Mucosa of rectum (tissue), 2 donors: Measurements from ENCODE around the gene CXXC5.

Experiments
- H3K27ac ChIP-seq, 2 donors: one replicate each; pipeline ENCODE4 v1.7.0; 2013; ENCODE audit warnings: inconsistent platforms in 2 of 2, low read depth in 2 of 2, low read length in 2 of 2
- H3K27me3 ChIP-seq, 2 donors: one replicate each; pipeline ENCODE4 v1.7.0; 2013; ENCODE audit warnings: low read length in 2 of 2; ENCODE audit not compliant: control insufficient read depth in 2 of 2, insufficient read depth in 2 of 2
- H3K36me3 ChIP-seq, 2 donors: one replicate each; pipeline ENCODE4 v1.7.0; 2013; ENCODE audit warnings: low read length in 2 of 2; ENCODE audit not compliant: control insufficient read depth in 2 of 2, insufficient read depth in 2 of 2
- H3K4me1 ChIP-seq, 2 donors: one replicate each; pipeline ENCODE4 v1.7.0; 2013; ENCODE audit warnings: low read length in 2 of 2, mild to moderate bottlenecking in 1 of 2; ENCODE audit not compliant: control insufficient read depth in 2 of 2, insufficient read depth in 2 of 2
- H3K4me3 ChIP-seq, 2 donors: one replicate each; pipeline ENCODE4 v1.7.0; 2013; ENCODE audit warnings: low read length in 2 of 2
- H3K9ac ChIP-seq, 2 donors: one replicate each; pipeline ENCODE4 v1.7.0; 2013; ENCODE audit warnings: low read length in 2 of 2, low read depth in 1 of 2, mild to moderate bottlenecking in 1 of 2
- H3K9me3 ChIP-seq, 2 donors: one replicate each; pipeline ENCODE4 v1.7.0; 2013; ENCODE audit warnings: low read length in 2 of 2; ENCODE audit not compliant: control insufficient read depth in 2 of 2
- donor health status: healthy.
- donor health status: Normal muscosa, but diverticular disease.

CXXC5 gene

DNA sequence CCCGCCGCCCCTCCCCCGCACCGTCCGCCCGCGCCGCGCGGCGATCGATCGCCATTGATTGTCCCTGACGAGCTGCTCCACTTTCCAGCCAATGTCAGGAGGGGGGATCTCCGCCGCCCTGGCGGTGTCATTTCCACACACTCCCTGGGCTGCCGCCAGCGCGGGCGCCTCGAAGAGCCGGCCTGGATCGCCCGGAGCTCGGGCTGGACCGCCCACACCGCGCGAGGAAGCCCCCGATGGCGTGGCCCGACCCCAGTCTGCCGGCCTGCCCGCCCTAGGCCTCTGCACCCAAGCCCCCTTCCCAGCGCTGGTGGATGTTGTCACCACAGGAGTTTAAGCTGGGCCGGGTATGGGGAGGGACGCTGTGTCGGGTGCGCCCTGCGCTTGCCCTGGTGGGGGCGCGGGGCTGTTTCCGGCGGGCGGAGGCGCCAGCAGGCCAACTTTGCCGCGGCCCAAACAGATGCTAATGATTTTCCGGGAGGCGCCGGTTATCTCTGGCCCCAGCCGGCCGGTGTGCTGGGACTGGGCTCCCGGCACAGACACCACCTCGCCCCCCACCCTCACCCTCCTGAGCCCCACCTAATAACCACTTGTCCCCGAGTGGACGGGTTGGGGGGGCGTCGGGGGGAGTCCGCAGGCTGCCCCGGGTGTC, 10.6 kb upstream of the CXXC5 start:
- H3K4me1 ChIP-seq = peaks cover 63 to 65% of the 10 kb centered on the region in 2 donors
- H3K27me3 ChIP-seq = no peaks in the 10 kb centered on the region

DNA sequence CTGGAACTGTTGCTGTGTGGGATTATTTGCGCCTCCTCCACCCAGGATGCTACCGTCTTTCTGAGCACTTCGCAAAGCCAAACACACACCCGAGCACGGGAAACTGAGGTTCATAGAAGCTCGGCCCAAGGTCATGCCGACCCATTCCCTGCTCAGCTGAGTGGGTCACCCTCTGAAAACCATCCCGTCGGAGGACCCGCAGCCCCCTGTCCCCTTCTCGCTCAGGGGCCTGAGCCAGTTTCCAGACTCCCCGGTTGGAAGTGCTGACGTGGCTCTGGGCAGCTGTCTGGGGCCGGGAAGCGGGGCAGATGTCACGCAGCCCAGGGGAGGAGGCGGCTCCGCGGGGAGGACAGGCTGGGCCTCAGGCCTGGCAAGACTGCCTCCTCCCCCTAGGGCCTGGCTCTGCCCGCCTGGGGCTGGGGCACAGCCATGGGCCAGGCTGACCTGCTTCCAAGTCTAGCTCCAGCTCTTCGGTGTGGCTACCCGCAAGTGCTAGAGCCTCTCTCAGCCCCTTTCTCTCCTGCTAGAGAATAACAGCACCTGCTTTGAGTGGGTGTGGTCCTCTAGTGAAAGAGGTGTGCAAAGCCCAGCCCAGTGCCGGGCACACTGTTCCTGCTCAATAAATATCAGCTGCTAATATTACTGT, 9.9 kb upstream of the CXXC5 start:
- Histone ChIP-seq H3K4me3 (peak overlapping the region; percentile 72 to 73), H3K9ac (peak overlapping the region; percentile 68 to 81), H3K27me3 (no peaks in the 10 kb centered on the region), H3K27ac (peak overlapping the region; percentile 96 to 97), H3K4me1 (peaks cover 67 to 71% of the 10 kb centered on the region in 2 donors), H3K9me3 (no peaks in the 10 kb centered on the region), H3K36me3 (no peaks in the 10 kb centered on the region)

More for the DNA sequence above, 10.6 kb upstream of the CXXC5 start:
- Histone ChIP-seq H3K4me3 (peak overlapping the region; percentile 72 to 73), H3K9ac (peak overlapping the region; percentile 68 to 81), H3K9me3 (no peaks in the 10 kb centered on the region), H3K36me3 (peaks cover 0 to under 1% of the 10 kb centered on the region in 2 donors), H3K27ac (peak overlapping the region; percentile 96 to 97)

DNA sequence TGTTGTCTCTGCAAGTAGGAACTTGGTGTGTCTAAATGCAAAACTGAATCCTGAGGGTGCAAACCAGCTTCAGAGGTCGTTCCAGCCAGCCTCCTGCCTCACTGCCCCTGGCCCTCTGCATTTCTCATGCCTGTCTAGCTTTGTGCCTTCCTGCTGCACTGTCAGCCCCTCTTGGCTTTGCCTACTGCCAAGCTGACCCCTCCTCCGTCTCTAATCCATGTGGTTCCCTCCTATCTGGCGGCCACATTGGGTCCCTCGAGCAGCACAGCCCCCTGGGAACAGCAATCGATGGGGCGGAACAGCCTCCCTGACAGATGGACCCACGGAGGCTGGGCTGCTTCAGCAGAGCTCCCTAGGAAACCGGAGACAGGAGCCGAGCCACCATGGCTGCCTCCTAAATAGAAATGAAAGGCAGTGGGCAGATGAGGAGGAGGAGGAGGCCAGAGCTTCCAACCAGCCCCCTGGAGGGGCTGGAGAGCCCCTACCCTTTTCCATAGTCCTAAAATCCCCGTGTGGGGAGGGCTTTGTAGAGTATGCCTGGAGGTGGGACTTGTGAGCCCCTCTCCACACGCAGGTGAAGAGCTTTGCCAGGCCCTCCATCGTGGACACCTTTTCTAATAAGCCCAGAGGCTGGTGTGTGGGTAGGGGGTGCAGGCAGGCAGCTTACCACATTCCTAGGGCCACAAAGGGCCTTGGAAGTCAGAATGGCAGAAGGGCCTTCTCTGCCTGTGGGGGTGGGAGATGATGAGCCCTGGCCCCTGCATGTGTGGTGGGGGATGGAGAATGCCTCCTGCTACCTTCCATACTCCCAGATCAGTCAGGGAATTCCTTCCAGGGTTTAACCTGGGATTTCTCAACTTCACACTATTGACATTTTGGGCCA, 9.2 kb upstream of the CXXC5 start:
- Histone ChIP-seq H3K27me3 (no peaks in the 10 kb centered on the region), H3K4me1 (peaks cover 68 to 76% of the 10 kb centered on the region in 2 donors), H3K36me3 (no peaks in the 10 kb centered on the region), H3K27ac (peak overlapping the region; percentile 96 to 97), H3K4me3 (peak overlapping the region in 1 of 2 donors; percentile 72), H3K9ac (peak overlapping the region; percentile 68 to 81), H3K9me3 (no peaks in the 10 kb centered on the region)

DNA sequence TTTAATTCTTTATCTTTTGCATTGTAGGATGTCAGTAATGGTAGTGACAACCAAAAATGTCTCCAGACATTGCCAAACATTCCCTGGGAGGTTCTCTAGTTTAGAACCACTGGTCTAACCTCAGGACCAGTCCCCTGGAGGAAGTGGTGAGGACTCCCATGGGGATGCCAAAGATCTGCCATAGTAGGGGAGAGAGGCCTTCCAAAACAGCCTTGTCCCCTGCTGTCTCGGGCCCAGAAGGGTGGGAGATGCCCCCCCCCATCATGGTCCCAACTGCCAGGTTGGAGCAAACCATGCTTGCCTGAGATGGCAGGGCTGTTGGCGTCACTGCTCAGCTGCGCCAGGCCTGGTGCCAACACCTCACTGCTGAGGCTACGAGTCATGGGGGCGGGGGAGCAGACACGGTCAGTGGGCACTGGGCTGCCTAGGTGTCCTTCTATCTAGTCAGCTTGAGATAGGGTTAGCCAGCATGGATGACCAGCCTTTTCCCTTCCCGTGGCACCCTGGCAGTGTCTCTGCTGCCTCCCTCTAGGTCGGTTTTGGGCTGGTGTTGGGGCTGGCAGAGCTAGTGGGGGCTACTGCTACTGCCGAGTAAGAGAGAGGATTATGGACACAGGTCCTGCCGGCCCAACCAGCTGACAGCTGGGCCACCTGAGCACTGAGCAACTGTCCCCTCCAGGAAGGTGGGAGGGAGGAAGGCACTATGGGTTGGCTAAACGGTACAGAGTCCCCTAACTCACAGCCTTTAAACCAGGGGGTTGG, 8.3 kb upstream of the CXXC5 start:
- no peaks in the 10 kb centered on the region for H3K9me3 ChIP-seq
- no peaks in the 10 kb centered on the region for H3K36me3 ChIP-seq
- H3K4me3 ChIP-seq = no peak overlapping the region
- H3K4me1 ChIP-seq = peaks cover 73% of the 10 kb centered on the region in 2 donors
- peak overlapping the region in 1 of 2 donors; percentile 97 for H3K27ac ChIP-seq
- H3K27me3 ChIP-seq = no peaks in the 10 kb centered on the region
- no peak overlapping the region for H3K9ac ChIP-seq

DNA sequence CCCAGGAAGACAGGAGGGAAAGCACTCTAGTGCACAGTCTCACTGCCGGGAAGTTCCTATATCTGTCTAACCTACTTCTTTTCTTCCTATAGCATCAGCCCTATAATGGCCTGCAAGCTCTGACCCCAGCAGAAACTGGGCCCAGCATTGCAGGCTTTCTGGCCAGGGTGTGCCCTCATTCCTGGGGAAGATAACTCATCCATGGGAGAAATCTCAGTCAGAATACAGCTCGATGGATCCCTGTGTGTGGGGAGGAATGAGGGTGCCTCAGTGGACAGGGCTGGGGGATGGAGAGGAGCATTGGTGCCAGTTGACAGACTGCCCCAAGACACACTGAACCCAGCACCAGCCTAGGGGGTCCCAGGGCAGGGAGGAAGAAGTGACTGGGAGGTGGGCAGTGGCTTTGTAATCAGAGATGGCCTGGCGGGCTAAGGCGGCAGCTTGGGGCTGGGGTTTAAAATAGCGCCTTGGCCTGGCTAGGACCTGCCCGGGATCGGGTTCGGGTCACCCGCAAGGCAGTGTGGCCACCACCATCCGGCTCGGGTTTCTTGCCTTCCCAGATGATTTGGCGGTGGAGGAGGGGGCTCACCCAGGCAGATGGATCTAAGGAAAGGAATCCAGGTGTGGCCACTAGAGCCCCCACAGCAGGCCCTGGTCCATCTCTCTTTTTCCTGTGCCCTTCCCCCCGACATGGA, 7.6 kb upstream of the CXXC5 start:
- no peak overlapping the region for H3K27ac ChIP-seq

DNA sequence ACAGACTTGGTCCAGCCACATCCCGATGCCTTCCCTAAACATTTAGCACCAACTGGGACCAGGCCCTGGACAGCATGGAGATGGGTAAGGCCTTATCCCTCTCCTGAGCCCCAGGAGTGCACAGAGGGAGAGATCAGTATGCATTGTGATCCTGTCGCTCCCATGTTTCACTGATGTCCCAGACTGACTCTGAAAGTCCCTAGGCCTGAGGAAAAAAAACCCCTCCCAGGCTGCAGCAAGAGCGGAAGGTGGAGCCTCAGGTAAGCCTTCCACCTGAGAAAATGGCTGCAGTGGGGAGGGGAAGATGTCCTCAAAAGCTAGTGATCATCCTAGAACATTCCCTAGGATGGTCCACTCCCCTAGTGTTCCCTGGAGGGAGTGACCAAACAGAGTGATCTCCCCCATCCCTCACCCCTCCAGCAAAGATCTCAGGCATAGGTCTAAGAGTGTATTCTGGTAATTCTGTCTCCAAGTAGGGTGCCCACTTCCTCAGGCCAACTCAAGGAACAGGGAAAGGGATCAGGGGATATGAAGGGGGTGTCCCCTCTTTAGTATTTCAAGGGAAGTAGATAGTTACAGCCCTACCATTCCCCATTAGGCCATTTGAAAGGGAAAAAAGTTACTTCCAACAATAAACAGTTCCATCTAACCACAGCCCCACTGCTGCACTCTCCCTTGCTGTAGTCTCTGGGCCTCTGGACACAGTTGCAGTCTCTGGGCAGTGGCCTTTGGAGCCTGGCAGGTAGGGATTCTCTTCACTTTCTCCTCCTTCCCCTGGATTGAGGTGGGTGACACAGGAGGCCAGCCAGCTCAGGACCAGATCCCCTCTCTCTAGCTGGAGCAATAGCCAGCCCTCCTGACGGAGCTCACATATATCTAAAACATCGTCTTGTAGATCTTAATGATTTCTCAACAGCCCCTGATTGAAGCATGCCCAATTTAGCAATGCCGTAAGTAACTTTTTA, 6.8 kb upstream of the CXXC5 start:
- Histone ChIP-seq H3K27ac (peak overlapping the region in 1 of 2 donors; percentile 94), H3K27me3 (no peaks in the 10 kb centered on the region), H3K36me3 (no peaks in the 10 kb centered on the region), H3K4me3 (no peak overlapping the region), H3K4me1 (peaks cover 58 to 59% of the 10 kb centered on the region in 2 donors), H3K9ac (no peak overlapping the region), H3K9me3 (no peaks in the 10 kb centered on the region)

More for the DNA sequence above, 7.6 kb upstream of the CXXC5 start:
- Histone ChIP-seq H3K27me3 (no peaks in the 10 kb centered on the region), H3K4me3 (no peak overlapping the region), H3K9me3 (no peaks in the 10 kb centered on the region), H3K36me3 (no peaks in the 10 kb centered on the region), H3K4me1 (peaks cover 66 to 67% of the 10 kb centered on the region in 2 donors), H3K9ac (no peak overlapping the region)

DNA sequence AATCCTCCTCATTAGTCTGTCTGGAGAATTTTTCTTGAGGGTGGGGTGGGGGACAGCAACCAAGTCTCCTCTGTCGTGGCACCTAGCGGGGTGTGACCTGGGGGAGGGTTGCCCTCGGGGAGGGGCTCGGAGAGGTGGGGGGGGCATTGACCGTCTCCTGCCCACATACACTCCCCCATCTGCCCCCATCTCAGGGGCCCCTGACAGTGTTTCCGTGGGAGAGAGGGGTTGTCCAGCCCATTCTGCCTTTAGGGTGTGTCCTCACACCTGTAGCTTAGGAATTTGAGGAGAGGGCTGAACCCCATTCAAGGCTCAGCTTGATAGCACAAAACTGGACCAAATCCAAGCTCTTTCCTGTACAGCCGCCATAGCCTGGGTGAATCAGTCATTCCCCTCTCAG, 5.9 kb upstream of the CXXC5 start:
- Histone ChIP-seq H3K27ac (peak overlapping the region; percentile 91 to 94), H3K4me1 (peaks cover 50 to 55% of the 10 kb centered on the region in 2 donors), H3K9ac (peak overlapping the region in 1 of 2 donors; percentile 32), H3K36me3 (no peaks in the 10 kb centered on the region), H3K27me3 (no peaks in the 10 kb centered on the region), H3K9me3 (no peaks in the 10 kb centered on the region), H3K4me3 (peak overlapping the region in 1 of 2 donors; percentile 17)

DNA sequence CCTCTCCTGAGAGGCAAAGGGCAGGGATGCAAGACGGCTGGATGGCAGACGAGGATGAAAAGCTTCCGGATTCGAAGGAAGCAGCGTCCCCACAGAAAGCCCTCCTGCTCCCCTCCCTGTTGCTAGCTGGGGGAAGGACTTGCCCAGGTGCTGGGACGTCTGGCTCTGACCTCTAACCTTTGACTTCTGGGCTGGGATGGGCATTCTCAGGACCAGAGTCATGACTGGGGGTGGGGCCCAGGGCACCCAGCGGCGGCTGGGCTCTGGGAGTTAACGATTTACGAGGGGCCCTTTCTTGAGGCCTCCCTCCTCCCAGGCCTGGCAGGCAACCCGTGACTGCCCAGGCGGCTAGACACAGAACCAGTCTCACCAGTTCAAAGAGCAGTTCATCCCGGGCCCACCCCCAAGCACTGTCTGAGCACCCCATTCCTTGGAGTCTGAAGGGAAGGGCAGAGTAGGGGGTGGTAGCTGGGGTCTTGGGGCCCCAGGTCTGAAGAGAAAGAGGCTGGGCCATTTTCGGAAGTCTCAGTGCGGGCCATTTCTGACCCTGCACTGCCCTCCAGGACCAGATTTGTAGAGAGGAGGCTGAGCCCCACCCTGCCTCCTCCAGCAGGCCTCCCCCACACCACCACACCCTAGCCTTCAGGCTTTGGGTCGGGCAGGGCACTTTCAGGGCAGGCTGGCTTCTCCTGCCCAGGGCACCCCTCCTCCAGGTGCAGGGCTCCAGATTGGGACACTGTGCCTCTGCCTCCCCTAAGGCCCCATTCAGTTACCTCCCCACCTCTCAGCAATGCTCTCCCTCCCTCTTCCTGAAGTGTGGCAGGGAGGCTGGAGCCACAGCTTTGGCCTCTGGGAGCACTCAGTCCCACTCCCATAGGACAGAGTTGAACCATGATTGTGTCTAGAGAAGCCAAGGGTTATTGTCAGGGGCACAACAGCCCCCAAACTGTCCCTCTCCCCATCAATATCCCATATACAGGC, 5.0 kb upstream of the CXXC5 start:
- Histone ChIP-seq H3K4me3 (peak overlapping the region; percentile 14 to 37), H3K9me3 (no peaks in the 10 kb centered on the region), H3K36me3 (no peaks in the 10 kb centered on the region), H3K27me3 (no peaks in the 10 kb centered on the region), H3K4me1 (peaks cover 49 to 55% of the 10 kb centered on the region in 2 donors), H3K27ac (peak overlapping the region; percentile 91 to 94), H3K9ac (peak overlapping the region; percentile 45 to 68)
